Erythroblast (primary cell): Measurements from ENCODE around the gene GPR158.
A peak's percentile ranks its signal among the peaks of the same experiment; 100 is the strongest.

Experiments used
- DNase-seq, 2 experiments: peaks; one replicate each; lab custom pipeline; 2025; lab: John Stamatoyannopoulos, UW
- GATA1 ChIP-seq: IDR thresholded peaks from 2 replicates; pipeline ENCODE4 v1.6.1; 2011; ENCODE audit warnings: low read depth, mild to moderate bottlenecking, control low read depth, low read length, moderate library complexity
- POLR2A ChIP-seq: IDR thresholded peaks from 2 replicates; pipeline ENCODE4 v1.6.1; 2011; ENCODE audit warnings: mild to moderate bottlenecking, low read length

GPR158 gene

GRCh38 chr10:25501912-25502311 lies 327.1 kb downstream of the GPR158 start:
- TF ChIP-seq POLR2A (no peak), GATA1 (no peak)
- no peak for DNase-seq

DNA sequence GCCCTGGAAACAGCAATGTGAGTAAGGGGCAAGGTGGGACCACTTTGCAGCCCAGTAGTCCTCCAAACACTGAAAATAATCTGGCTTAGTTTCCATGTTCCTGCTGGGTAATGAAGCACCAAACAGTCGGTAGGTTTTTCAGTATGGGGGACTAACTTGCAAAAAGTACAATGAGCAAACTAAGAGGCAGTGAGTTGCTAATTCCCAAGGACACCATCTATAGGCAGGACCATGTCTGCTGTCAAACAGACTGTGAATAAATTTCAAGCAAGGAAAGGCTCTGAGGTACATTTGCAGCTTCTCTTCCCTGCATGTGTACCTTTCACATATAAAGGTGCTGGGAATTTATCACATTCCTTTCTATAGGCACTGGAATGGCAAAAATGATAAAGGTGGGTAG lies 327.7 kb downstream of the GPR158 start:
- no peak for DNase-seq

DNA sequence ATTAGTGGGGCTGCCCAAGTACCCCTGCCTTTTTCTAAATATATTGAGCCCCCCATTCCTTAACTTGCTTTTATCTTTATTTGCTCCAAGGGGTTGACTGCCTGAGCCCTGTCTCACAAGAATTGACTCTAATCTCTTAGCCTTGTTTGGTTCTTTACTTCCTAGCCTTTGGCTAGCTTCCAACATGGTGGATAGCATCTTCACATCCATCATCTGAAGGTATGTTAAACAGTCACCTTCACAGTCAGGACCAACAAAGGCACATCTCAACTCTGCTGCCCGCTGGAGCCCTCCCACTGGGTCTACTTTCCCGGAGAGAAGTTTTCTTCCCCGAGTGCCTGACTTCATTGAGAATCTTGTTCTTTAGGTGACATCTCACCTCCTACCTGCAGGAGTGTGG lies 329.5 kb downstream of the GPR158 start:
- no peak for DNase-seq
- TF ChIP-seq POLR2A (no peak), GATA1 (no peak)

More for the DNA sequence above, 327.7 kb downstream of the GPR158 start:
- no peak for TF ChIP-seq POLR2A

- no peak for DNase-seq
- TF ChIP-seq GATA1 (no peak), POLR2A (no peak)
Observed at GRCh38 chr10:25504838-25505237, 330.0 kb downstream of the GPR158 start.

- no peak for DNase-seq
- no peak for TF ChIP-seq POLR2A
- TF ChIP-seq GATA1: no peak
Observed at GRCh38 chr10:25505466-25505865, 330.7 kb downstream of the GPR158 start.

DNA sequence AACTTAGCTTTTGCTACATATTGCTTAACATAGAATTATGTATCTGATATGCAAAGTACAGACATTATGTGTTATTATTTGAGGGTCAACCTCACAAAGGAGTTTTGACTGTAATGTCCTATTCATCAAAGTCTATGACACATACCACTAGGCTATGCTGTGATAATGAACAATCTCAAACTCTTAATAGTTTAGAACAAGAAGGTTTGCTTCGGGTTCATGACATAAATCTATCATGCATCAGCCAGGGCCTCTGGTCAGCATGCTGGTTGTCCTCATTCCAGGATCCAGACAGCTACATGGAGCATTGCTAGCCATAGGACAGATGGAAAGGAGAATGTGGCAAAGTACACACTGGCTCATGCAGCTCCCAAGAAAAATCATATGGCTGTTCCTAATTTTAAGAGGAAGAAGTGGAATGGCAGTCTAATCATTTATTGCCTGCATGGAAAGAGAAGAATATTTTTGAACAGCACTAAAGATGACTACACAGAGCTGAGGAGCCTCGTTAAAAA lies 332.1 kb downstream of the GPR158 start:
- no peak for TF ChIP-seq POLR2A
- TF ChIP-seq GATA1: no peak
- no peak for DNase-seq

DNA sequence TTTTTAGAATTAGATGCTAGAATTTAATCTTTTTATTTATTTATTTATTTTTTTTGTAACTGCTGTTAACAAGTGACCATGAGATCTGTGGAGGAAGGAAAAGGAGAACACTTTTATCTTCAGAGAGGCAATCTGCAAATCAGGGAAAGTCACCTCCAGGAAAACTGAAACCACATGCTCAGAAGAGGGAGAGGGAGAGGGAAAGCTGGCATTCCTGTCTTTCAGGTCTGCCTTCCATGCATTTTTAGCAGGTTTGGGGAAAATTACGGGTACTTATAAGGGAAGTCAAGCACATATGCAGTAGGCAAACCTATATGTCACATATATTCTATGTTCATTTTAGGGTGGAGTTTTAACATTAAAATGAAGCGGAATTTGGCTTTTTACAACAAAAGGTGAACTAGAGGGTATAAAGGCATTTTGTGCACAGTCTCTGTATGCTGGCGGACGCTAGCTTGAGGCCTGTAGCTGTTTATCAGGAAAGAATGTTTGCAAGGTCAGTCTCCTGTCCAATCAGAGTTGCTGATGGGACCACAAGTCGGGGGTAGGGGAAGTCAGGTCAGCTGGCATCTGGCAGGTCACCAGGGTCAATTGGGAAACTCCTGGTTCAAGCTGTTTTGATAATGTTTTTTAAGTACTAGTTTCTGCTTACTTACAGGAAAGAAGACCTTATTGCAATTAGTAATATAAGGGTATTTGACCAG lies 333.5 kb downstream of the GPR158 start:
- TF ChIP-seq GATA1: no peak
- TF ChIP-seq POLR2A: no peak

DNA sequence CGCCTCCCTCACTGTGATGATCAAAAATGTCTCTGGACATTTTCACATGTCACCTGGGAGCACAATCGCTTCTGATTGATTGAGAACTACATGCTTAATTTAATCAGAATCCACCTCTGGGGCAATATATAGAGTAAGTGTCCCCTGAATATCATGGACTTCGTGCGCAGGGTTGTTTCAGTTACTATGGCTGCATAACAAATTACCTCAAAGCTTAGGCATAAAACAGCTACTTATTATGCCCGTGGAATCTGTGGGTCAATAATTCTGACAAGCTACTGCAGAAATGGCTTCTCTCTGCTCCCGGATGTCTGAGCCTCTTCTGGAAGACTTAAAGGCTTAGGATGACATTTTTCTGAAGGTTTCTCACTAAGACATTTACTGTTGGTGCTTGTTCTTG lies 334.4 kb downstream of the GPR158 start:
- DNase-seq: no peak
- TF ChIP-seq GATA1 (no peak), POLR2A (no peak)

More for the DNA sequence above, 333.5 kb downstream of the GPR158 start:
- DNase-seq: no peak

DNA sequence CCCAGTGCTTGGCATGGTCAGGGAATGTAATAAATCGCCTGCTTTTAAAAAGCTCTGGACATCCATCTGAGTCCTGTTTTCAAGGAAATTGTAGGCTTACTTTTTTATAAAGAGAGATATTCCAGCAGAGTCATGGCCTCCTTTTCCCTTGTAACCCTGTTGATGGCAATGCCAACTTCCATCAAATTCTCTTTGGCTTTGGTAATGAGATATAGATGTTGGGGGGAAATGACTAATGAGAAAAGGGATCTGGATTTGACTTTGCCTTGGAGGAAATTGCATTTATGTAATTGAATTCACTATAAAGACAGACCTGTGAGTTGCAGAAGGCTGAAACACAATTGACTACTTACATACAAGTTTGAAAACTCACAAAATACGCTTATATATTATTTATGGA lies 347.5 kb downstream of the GPR158 start:
- no peak for TF ChIP-seq GATA1
- no peak for TF ChIP-seq POLR2A
- DNase-seq: no peak

DNA sequence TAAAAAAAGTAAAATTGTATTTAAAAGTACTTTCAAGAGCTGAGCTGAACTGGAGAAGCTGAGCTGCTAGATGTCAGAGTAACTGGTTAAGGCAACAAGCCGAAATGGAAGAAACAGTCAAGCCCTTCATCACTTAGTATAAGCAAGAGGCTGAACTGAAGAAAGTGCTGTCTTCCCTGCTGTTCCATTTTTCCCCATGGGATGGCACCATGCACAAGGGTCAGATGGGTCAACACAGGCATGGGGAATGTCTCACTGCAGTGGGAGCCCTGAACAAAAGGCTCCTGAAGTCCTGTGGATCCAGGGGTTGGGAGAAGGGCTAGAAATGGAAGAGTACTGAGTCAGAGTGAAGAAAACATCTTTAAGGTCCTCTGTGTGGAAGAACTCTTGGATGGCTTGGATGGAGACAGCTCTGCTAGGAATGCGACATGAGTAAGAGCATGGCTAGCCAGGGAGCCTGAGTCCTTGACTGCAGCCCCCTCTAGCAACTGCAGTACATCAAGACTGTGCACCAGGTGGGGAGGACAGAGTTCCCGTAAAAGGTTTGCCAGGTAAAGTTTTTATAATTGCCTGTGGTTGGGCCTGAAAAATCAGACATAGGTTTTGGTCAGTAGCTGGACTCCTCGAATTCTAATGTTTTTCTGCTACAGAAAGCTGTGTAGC lies 348.3 kb downstream of the GPR158 start:
- no peak for TF ChIP-seq GATA1
- peak in 1 of 2 experiments; percentile 3 for DNase-seq

DNA sequence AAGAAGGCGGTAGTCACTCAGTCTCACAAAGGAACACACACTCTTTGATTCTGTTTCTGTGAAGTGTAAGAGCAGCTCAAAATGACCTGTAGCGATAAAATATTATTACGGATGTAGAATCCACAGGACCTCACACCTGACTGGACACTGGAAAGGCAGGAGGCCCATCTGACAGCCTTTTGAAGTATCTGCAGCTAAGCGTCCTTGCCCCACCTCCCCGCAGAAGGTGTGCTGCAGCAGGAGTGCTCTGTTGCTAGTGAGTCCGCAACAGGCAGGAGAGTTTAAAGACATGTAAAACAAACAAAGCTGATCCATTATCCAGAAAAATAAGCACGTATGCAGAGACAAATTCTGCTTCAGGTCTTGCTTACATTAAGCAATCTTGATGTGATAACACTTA lies 355.5 kb downstream of the GPR158 start:
- DNase-seq: no peak
- TF ChIP-seq GATA1 (no peak), POLR2A (no peak)

GRCh38 chr10:25531457-25532061 lies 356.8 kb downstream of the GPR158 start:
- no peak for DNase-seq
- no peak for TF ChIP-seq GATA1
- TF ChIP-seq POLR2A: no peak

- TF ChIP-seq POLR2A: no peak
- DNase-seq: no peak
Observed at GRCh38 chr10:25532213-25532612, 357.4 kb downstream of the GPR158 start.

- no peak for TF ChIP-seq POLR2A
- no peak for TF ChIP-seq GATA1
- DNase-seq: no peak
Observed at GRCh38 chr10:25536027-25536426, 361.2 kb downstream of the GPR158 start.
